ENCODE measurements around the gene USH1G. TPM values are rescaled to one million over a fixed set of nuclear protein-coding genes. Genes with fewer than 3 reads are reported as not detected.

The USH1G gene
- polyA plus RNA-seq, 1 donor from 2014 or later: not detected

DNA sequence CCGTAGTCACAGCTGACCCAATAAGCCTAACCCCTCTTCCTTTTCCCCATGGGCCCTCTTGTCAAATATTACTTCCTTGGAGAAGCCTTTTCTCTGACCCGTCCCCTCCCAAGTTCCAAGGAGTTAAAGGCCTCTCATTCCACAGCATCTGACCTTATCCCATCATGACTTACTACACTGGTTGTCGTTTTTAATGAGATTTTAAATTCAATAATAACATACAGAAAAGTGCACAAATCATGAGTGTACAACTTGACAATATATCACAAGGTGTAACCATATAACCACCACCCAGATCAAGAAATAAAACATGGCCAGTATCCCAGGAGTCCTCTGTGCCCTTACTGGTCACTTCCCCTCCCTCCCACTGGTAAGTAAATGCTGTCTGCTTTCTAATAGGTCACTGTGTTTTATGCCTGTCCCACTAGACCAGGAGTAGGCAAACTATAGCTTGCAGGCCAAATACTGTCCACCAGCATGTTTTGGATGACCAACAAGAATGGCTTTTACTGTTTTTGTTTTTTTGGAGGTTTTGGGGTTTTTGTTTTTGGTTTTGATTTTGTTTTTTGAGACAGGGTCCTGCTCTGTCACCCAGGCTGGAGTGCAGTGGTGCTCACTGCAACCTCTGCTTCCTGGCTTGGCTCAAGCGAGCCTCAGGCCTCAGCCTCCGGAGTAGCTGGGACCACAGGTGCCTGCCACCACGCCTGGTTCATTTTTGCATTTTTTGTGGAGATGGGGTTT lies 49.0 kb downstream of the USH1G start:
- H2AFZ ChIP-seq (ENCODE audit: low read depth, low read length): peak overlapping the region; percentile 61
- H3F3A ChIP-seq (ENCODE audit: insufficient read depth, low read length, poor library complexity, severe bottlenecking): no peaks in the 10 kb centered on the region
- H3K4me2 ChIP-seq (ENCODE audit: low read length): peak overlapping the region; percentile 70
- H3K79me2 ChIP-seq (replicated peaks; ENCODE audit: insufficient read depth, low read length): no peaks in the 10 kb centered on the region
- TF ChIP-seq TAF1 (IDR thresholded peaks at IDR 0.05; ENCODE audit: low read depth) (no peak), SMC3 (conservative IDR thresholded peaks at IDR 0.05; ENCODE audit: poor library complexity) (no peak), RAD21 (conservative IDR thresholded peaks at IDR 0.05) (no peak), POLR2AphosphoS5 (IDR thresholded peaks at IDR 0.05) (no peak), EP300 (conservative IDR thresholded peaks at IDR 0.05; ENCODE audit: poor library complexity, severe bottlenecking) (no peak), EZH2 (IDR thresholded peaks at IDR 0.05; ENCODE audit: borderline replicate concordance, insufficient read depth, low read length, poor library complexity, severe bottlenecking) (no peak), MXI1 (conservative IDR thresholded peaks at IDR 0.05; ENCODE audit: poor library complexity, severe bottlenecking) (no peak)
- TF ChIP-seq, protein P1, sequence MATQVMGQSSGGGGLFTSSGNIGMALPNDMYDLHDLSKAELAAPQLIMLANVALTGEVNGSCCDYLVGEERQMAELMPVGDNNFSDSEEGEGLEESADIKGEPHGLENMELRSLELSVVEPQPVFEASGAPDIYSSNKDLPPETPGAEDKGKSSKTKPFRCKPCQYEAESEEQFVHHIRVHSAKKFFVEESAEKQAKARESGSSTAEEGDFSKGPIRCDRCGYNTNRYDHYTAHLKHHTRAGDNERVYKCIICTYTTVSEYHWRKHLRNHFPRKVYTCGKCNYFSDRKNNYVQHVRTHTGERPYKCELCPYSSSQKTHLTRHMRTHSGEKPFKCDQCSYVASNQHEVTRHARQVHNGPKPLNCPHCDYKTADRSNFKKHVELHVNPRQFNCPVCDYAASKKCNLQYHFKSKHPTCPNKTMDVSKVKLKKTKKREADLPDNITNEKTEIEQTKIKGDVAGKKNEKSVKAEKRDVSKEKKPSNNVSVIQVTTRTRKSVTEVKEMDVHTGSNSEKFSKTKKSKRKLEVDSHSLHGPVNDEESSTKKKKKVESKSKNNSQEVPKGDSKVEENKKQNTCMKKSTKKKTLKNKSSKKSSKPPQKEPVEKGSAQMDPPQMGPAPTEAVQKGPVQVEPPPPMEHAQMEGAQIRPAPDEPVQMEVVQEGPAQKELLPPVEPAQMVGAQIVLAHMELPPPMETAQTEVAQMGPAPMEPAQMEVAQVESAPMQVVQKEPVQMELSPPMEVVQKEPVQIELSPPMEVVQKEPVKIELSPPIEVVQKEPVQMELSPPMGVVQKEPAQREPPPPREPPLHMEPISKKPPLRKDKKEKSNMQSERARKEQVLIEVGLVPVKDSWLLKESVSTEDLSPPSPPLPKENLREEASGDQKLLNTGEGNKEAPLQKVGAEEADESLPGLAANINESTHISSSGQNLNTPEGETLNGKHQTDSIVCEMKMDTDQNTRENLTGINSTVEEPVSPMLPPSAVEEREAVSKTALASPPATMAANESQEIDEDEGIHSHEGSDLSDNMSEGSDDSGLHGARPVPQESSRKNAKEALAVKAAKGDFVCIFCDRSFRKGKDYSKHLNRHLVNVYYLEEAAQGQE (IDR thresholded peaks at IDR 0.05; ENCODE audit: borderline replicate concordance): no peak
- TF ChIP-seq, protein P2, sequence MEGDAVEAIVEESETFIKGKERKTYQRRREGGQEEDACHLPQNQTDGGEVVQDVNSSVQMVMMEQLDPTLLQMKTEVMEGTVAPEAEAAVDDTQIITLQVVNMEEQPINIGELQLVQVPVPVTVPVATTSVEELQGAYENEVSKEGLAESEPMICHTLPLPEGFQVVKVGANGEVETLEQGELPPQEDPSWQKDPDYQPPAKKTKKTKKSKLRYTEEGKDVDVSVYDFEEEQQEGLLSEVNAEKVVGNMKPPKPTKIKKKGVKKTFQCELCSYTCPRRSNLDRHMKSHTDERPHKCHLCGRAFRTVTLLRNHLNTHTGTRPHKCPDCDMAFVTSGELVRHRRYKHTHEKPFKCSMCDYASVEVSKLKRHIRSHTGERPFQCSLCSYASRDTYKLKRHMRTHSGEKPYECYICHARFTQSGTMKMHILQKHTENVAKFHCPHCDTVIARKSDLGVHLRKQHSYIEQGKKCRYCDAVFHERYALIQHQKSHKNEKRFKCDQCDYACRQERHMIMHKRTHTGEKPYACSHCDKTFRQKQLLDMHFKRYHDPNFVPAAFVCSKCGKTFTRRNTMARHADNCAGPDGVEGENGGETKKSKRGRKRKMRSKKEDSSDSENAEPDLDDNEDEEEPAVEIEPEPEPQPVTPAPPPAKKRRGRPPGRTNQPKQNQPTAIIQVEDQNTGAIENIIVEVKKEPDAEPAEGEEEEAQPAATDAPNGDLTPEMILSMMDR (IDR thresholded peaks at IDR 0.05; ENCODE audit: poor library complexity, severe bottlenecking): no peak
- no peaks in the 10 kb centered on the region for H4K20me1 ChIP-seq (ENCODE audit: insufficient read depth)
- no peaks in the 10 kb centered on the region for H3K9me2 ChIP-seq (ENCODE audit: insufficient read depth, low read length)
- no peaks in the 10 kb centered on the region for H3K36me3 ChIP-seq (ENCODE audit: insufficient read depth, low read length)
- no peaks in the 10 kb centered on the region for H3K27me3 ChIP-seq (ENCODE audit: insufficient read depth, low read depth, low read length)
- peak overlapping the region; percentile 70 for H3K27ac ChIP-seq (ENCODE audit: low read length)
- H3K9ac ChIP-seq (ENCODE audit: low read length): peak overlapping the region; percentile 77
- H3K4me3 ChIP-seq (ENCODE audit: low read length): peak overlapping the region; percentile 90
- H3K9me3 ChIP-seq (ENCODE audit: low read length): no peaks in the 10 kb centered on the region

DNA sequence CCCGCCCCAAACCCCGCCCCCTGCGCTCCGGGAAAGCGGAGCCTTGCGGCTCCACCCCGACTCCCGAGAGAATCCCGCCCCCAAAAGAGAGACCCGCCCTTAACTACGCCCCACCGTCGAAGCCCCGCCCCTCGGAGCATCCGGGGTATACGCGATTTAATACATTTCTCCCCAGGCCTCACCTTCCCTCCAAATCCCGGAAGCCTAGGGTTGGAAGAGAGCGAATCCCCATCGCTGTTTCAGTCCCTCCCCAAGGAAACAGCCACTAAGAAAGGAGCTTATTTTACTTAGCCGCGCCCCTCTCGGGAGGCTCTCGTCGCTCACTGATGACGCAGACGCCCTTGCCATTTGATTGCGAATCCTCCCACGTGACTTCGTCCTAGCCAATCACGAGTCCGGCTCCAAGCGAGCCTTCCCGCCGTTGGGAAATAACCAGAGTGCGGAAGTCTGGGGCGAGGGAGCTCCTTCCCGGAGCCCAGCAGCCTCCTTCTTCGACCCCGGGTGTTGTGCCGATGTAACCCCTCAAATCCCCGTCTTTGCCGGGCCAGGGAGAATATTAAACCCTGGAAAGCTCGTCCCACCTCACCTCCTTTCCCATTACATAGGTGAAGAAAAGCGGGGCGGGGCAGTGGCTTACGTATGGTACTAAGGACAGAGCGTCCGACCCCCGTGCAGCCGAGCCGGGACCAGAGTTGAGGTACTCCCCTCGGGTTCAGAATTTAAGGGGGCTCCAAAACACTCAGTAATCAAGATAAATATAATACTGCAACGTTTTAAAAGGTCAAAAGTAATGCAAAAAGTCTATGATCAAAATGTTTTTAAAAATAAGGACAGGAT lies 49.8 kb downstream of the USH1G start:
- peak overlapping the region; percentile 70 for H3K27ac ChIP-seq (ENCODE audit: low read length)
- peak overlapping the region; percentile 70 for H3K4me2 ChIP-seq (ENCODE audit: low read length)

More for the DNA sequence above, 49.8 kb downstream of the USH1G start:
- no peaks in the 10 kb centered on the region for H3K9me2 ChIP-seq (ENCODE audit: insufficient read depth, low read length)
- peak overlapping the region; percentile 80 for H3K9ac ChIP-seq (ENCODE audit: low read length)
- H2AFZ ChIP-seq (ENCODE audit: low read depth, low read length): peak overlapping the region; percentile 61
- no peaks in the 10 kb centered on the region for H3F3A ChIP-seq (ENCODE audit: insufficient read depth, low read length, poor library complexity, severe bottlenecking)
- TF ChIP-seq, protein P2 (IDR thresholded peaks at IDR 0.05; ENCODE audit: poor library complexity, severe bottlenecking): no peak
- peak; percentile 24 for TF ChIP-seq RAD21 (conservative IDR thresholded peaks at IDR 0.05)
- TF ChIP-seq SMC3 (conservative IDR thresholded peaks at IDR 0.05; ENCODE audit: poor library complexity): no peak
- TF ChIP-seq, protein P1 (IDR thresholded peaks at IDR 0.05; ENCODE audit: borderline replicate concordance): peak; percentile 59
- TF ChIP-seq TAF1 (IDR thresholded peaks at IDR 0.05; ENCODE audit: low read depth): peak; percentile 41
- TF ChIP-seq EP300 (conservative IDR thresholded peaks at IDR 0.05; ENCODE audit: poor library complexity, severe bottlenecking): no peak
- peak; percentile 97 for TF ChIP-seq POLR2AphosphoS5 (IDR thresholded peaks at IDR 0.05)
- TF ChIP-seq MXI1 (conservative IDR thresholded peaks at IDR 0.05; ENCODE audit: poor library complexity, severe bottlenecking): peak; percentile 74
- no peak for TF ChIP-seq EZH2 (IDR thresholded peaks at IDR 0.05; ENCODE audit: borderline replicate concordance, insufficient read depth, low read length, poor library complexity, severe bottlenecking)
- no peaks in the 10 kb centered on the region for H3K79me2 ChIP-seq (replicated peaks; ENCODE audit: insufficient read depth, low read length)
- no peaks in the 10 kb centered on the region for H3K27me3 ChIP-seq (ENCODE audit: insufficient read depth, low read depth, low read length)
- peak overlapping the region; percentile 90 for H3K4me3 ChIP-seq (ENCODE audit: low read length)
- H4K20me1 ChIP-seq (ENCODE audit: insufficient read depth): no peaks in the 10 kb centered on the region
- no peaks in the 10 kb centered on the region for H3K36me3 ChIP-seq (ENCODE audit: insufficient read depth, low read length)
- H3K9me3 ChIP-seq (ENCODE audit: low read length): no peaks in the 10 kb centered on the region

Data from neural cell (in vitro differentiated cells).